ENCODE data around the gene ADARB2.
"Not testable (repeated sequence)": the region's sequence is repeated elsewhere in the genome, so short reads cannot be mapped to it uniquely, and the experiment has no call there.

The ADARB2 gene

DNA sequence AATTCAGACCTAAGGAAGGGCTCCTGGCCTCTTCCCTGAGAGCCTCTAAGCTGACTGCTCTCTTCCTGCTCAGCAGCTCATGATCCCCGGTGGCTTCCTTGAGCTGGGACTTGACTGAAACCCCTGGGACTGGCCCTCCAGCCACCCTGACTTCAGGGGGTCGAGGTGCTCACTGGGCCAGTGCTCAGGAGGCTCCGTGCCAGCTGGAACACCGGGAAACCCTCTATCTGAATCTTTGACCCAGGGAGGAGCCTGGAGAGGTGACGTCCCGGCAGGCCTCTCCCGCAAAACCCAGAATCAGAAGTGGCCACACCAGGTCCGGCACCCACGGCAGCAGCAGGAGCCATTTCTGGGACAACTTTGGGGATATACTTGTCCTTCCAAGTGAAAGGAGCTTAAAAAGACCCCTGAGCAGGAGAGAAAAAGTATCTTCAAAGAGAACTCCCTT is 570.5 kb downstream of the ADARB2 start:
- Histone ChIP-seq H3K36me3 (ENCODE audit: control insufficient read depth in 1 of 2, insufficient read depth in 2 of 2, low read length in 2 of 2) (no peaks in the 10 kb centered on the region), H3K27me3 (ENCODE audit: low read depth, low read length) (no peaks in the 10 kb centered on the region), H3K27ac (ENCODE audit: low read length) (no peak overlapping the region), H3K4me1 (ENCODE audit: control insufficient read depth in 1 of 2, insufficient read depth in 2 of 2, low read length in 2 of 2) (no peaks in the 10 kb centered on the region), H3K4me3 (ENCODE audit: low read depth in 1 of 2, low read length in 2 of 2) (no peak overlapping the region), H3K9me3 (ENCODE audit: control insufficient read depth in 1 of 2, low read length in 2 of 2) (no peaks in the 10 kb centered on the region)

DNA sequence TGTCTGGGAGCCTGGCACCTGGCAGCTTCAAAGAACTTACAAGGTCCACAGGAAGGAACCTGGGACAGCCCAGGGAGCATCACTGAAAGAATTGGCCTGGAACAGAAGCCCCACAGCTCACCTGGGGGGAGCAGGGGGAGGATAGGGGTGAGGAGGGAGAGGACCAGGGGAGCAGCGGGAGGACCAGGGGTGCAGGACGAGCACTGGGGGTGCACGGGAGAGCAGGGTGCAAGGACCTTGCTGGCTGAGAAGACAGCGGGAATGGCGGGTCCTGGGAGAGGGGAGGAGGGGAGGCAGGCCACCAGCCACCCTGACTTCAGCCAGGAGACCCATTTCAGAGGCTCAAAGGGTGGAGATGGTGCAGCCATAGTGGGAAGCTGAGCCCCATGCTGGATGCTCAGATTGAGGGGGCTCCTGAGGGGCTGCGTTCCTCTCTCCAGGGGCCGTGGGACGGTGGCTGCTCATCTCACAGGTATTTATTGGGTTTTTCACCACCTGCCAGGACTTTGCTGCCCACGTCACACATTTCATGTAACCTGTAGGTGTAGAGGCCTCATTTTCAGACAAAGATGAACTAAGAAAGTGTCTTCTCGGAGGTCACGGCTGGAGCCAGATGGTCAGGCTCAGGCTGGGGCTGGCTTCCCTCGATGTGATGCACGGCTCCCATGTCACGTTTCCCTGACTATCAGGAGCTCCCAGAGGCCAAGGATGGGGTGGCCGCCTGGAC is 571.1 kb downstream of the ADARB2 start:
- H3K9me3 ChIP-seq (ENCODE audit: control insufficient read depth in 1 of 2, low read length in 2 of 2) = no peaks in the 10 kb centered on the region
- H3K36me3 ChIP-seq (ENCODE audit: control insufficient read depth in 1 of 2, insufficient read depth in 2 of 2, low read length in 2 of 2) = no peaks in the 10 kb centered on the region
- no peaks in the 10 kb centered on the region for H3K27me3 ChIP-seq (ENCODE audit: low read depth, low read length)
- H3K4me3 ChIP-seq (ENCODE audit: low read depth in 1 of 2, low read length in 2 of 2) = no peak overlapping the region
- no peaks in the 10 kb centered on the region for H3K4me1 ChIP-seq (ENCODE audit: control insufficient read depth in 1 of 2, insufficient read depth in 2 of 2, low read length in 2 of 2)
- H3K27ac ChIP-seq (ENCODE audit: low read length) = no peak overlapping the region

DNA sequence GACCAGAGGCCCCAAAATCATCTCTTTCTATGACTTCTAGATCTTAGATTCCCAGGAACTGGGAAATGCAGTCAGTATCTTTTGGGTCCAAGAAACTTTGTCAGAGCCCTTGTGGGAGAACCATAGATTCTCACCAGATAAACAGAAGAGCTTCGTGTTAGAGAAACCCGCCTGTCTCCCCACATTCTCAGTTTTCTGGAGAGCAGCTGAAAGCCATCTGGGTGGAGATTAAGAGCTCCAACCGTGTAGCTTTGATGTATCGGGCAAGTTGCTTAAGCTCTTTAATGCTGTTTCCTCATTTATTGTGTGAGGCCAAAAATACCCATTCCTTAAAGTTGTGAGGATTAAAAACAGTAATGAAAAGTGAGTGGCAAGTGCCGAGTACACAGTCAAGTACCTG is 573.5 kb downstream of the ADARB2 start:
- Histone ChIP-seq H3K9me3 (ENCODE audit: control insufficient read depth in 1 of 2, low read length in 2 of 2) (no peaks in the 10 kb centered on the region), H3K4me3 (ENCODE audit: low read depth in 1 of 2, low read length in 2 of 2) (no peak overlapping the region), H3K4me1 (ENCODE audit: control insufficient read depth in 1 of 2, insufficient read depth in 2 of 2, low read length in 2 of 2) (no peaks in the 10 kb centered on the region), H3K27me3 (ENCODE audit: low read depth, low read length) (no peaks in the 10 kb centered on the region), H3K27ac (ENCODE audit: low read length) (no peak overlapping the region), H3K36me3 (ENCODE audit: control insufficient read depth in 1 of 2, insufficient read depth in 2 of 2, low read length in 2 of 2) (no peaks in the 10 kb centered on the region)

- Histone ChIP-seq H3K27ac (ENCODE audit: low read length) (no peak overlapping the region), H3K4me1 (ENCODE audit: control insufficient read depth in 1 of 2, insufficient read depth in 2 of 2, low read length in 2 of 2) (no peaks in the 10 kb centered on the region), H3K36me3 (ENCODE audit: control insufficient read depth in 1 of 2, insufficient read depth in 2 of 2, low read length in 2 of 2) (no peaks in the 10 kb centered on the region), H3K4me3 (ENCODE audit: low read depth in 1 of 2, low read length in 2 of 2) (no peak overlapping the region), H3K27me3 (ENCODE audit: low read depth, low read length) (no peaks in the 10 kb centered on the region), H3K9me3 (ENCODE audit: control insufficient read depth in 1 of 2, low read length in 2 of 2) (no peaks in the 10 kb centered on the region)
These were observed 574.1 kb downstream of the ADARB2 start for GRCh38 chr10:1163204-1163660.

DNA sequence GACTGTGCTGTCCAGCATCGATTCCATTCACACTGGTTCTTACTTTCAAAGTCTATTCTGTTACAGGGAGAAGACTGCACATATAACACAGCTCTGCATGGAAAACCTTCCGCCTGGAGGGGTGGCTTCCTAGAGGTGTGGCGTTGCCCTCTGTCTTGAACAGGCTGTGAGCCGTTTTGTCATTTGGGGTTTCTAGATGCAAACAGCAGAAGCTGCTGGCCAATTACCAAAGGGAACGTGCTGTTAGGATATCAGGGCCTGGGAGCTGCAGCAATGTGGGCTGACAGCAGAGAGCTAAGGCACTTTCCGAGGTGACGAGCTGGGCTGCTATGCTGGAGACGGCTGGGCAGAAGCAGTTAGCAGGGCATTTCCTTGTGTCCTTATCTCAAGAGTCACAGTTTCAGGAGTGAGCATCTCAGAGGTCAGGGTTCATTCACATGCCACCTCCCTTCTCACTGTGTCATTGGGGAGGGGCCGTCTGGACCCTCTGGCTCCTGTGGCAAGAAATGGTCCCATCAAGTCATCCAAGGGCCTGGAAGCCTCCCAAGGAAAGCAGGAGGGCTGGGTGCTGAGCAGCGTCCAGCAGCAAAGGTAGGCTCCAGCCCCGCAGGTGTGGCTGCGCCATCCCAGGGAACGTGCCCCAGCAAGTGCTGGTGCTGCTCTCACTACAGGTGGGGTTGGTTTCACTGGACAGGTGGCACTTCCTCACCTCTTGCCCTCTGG is 574.7 kb downstream of the ADARB2 start:
- Histone ChIP-seq H3K27ac (ENCODE audit: low read length) (no peak overlapping the region), H3K9me3 (ENCODE audit: control insufficient read depth in 1 of 2, low read length in 2 of 2) (no peaks in the 10 kb centered on the region), H3K4me3 (ENCODE audit: low read depth in 1 of 2, low read length in 2 of 2) (no peak overlapping the region), H3K4me1 (ENCODE audit: control insufficient read depth in 1 of 2, insufficient read depth in 2 of 2, low read length in 2 of 2) (no peaks in the 10 kb centered on the region), H3K36me3 (ENCODE audit: control insufficient read depth in 1 of 2, insufficient read depth in 2 of 2, low read length in 2 of 2) (no peaks in the 10 kb centered on the region), H3K27me3 (ENCODE audit: low read depth, low read length) (no peaks in the 10 kb centered on the region)

DNA sequence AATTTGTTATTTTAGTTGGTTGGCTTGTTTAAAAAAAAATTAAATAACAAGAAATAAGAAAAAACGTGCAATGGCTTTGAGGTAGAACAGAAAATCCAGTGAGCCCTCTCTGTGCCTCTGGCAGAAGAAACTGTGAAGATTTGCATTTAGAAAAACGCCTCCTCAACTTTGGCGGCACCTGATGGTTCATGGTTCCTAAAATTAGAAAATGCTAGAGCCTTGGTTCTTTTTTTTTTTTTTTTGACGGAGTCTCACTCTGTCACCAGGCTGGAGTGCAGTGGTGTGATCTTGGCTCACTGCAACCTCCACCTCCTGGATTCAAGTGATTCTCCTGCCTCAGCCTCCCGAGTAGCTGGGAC is 576.0 kb downstream of the ADARB2 start:
- not testable (repeated sequence) for H3K4me1 ChIP-seq (ENCODE audit: control insufficient read depth in 1 of 2, insufficient read depth in 2 of 2, low read length in 2 of 2); H3K9me3 ChIP-seq (ENCODE audit: control insufficient read depth in 1 of 2, low read length in 2 of 2); H3K4me3 ChIP-seq (ENCODE audit: low read depth in 1 of 2, low read length in 2 of 2); H3K27me3 ChIP-seq (ENCODE audit: low read depth, low read length); H3K27ac ChIP-seq (ENCODE audit: low read length); H3K36me3 ChIP-seq (ENCODE audit: control insufficient read depth in 1 of 2, insufficient read depth in 2 of 2, low read length in 2 of 2)

- Histone ChIP-seq H3K4me1 (ENCODE audit: control insufficient read depth in 1 of 2, insufficient read depth in 2 of 2, low read length in 2 of 2) (no peaks in the 10 kb centered on the region), H3K27me3 (ENCODE audit: low read depth, low read length) (no peaks in the 10 kb centered on the region), H3K27ac (ENCODE audit: low read length) (no peak overlapping the region), H3K36me3 (ENCODE audit: control insufficient read depth in 1 of 2, insufficient read depth in 2 of 2, low read length in 2 of 2) (no peaks in the 10 kb centered on the region), H3K9me3 (ENCODE audit: control insufficient read depth in 1 of 2, low read length in 2 of 2) (no peaks in the 10 kb centered on the region), H3K4me3 (ENCODE audit: low read depth in 1 of 2, low read length in 2 of 2) (no peak overlapping the region)
These were observed 576.6 kb downstream of the ADARB2 start for GRCh38 chr10:1160561-1161314.

DNA sequence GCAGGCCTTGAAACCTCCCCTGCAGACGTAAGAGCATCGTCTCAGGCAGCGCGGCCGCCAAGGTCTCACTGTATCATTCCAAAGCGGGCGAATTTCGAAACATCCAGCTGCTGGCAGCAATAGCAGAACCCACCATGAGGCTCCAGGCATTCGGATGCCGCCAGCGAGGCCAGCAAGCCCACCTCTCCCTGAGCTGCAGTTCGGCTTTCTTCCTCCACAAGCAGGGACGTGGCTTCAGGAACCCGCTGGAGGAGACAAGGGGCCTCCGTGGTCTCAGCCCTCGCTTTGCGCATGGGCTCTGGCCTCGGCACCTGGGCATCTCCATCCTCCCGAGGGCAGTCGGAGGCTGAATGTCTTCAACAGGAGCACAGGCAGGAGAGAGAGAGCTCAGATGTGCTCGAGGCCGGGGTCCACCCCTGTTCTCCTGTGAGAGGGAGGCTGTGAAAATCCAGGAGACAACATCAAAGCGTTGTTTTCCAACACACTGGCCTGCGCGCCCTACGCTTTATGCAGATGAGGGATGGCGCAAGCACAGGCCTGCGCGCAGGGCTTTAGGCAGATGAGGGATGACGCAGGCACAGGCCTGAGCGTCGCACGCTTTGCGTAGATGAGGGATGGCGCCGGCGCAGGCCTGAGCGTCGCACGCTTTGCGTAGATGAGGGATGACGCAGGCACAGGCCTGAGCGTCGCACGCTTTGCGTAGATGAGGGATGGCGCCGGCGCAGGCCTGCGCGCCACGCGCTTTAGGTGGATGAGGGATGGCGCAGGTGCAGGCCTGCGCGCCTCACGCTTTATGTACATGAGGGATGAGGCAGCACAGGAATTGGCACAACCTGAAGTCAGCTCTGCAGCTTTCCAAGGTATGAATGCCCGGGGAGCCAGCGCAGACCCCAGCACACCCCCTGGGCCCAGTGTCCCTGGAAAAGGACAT is 577.9 kb downstream of the ADARB2 start:
- no peak overlapping the region for H3K27ac ChIP-seq (ENCODE audit: low read length)
- H3K4me1 ChIP-seq (ENCODE audit: control insufficient read depth in 1 of 2, insufficient read depth in 2 of 2, low read length in 2 of 2) = no peaks in the 10 kb centered on the region
- no peaks in the 10 kb centered on the region for H3K9me3 ChIP-seq (ENCODE audit: control insufficient read depth in 1 of 2, low read length in 2 of 2)
- no peaks in the 10 kb centered on the region for H3K27me3 ChIP-seq (ENCODE audit: low read depth, low read length)
- no peaks in the 10 kb centered on the region for H3K36me3 ChIP-seq (ENCODE audit: control insufficient read depth in 1 of 2, insufficient read depth in 2 of 2, low read length in 2 of 2)
- no peak overlapping the region for H3K4me3 ChIP-seq (ENCODE audit: low read depth in 1 of 2, low read length in 2 of 2)

DNA sequence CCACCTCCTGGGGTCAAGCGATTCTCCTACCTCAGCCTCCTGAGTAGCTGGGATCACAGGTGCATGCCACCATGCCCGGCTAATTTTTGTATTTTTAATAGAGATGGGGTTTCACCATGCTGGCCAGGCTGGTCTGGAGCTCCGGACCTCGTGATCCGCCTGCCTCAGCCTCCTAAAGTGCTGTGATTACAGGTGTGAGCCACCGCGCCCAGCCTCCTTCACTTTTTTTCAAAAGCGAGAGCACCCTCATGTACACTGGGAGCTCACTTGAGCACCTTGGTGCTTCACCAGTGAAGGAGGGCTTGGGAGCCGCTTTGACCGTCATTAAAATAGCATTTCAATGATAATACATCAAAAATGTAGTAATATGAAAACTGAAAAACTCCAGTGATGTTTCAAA is 578.8 kb downstream of the ADARB2 start:
- H3K4me3 ChIP-seq (ENCODE audit: low read depth in 1 of 2, low read length in 2 of 2); H3K9me3 ChIP-seq (ENCODE audit: control insufficient read depth in 1 of 2, low read length in 2 of 2); H3K4me1 ChIP-seq (ENCODE audit: control insufficient read depth in 1 of 2, insufficient read depth in 2 of 2, low read length in 2 of 2); H3K27ac ChIP-seq (ENCODE audit: low read length); H3K36me3 ChIP-seq (ENCODE audit: control insufficient read depth in 1 of 2, insufficient read depth in 2 of 2, low read length in 2 of 2); H3K27me3 ChIP-seq (ENCODE audit: low read depth, low read length): not testable (repeated sequence)

- no peak overlapping the region for H3K27ac ChIP-seq (ENCODE audit: low read length)
- no peaks in the 10 kb centered on the region for H3K4me1 ChIP-seq (ENCODE audit: control insufficient read depth in 1 of 2, insufficient read depth in 2 of 2, low read length in 2 of 2)
- H3K9me3 ChIP-seq (ENCODE audit: control insufficient read depth in 1 of 2, low read length in 2 of 2) = no peaks in the 10 kb centered on the region
- H3K27me3 ChIP-seq (ENCODE audit: low read depth, low read length) = no peaks in the 10 kb centered on the region
- no peak overlapping the region for H3K4me3 ChIP-seq (ENCODE audit: low read depth in 1 of 2, low read length in 2 of 2)
- H3K36me3 ChIP-seq (ENCODE audit: control insufficient read depth in 1 of 2, insufficient read depth in 2 of 2, low read length in 2 of 2) = no peaks in the 10 kb centered on the region
These were observed 579.3 kb downstream of the ADARB2 start for GRCh38 chr10:1158066-1158465.

- Histone ChIP-seq H3K4me3 (ENCODE audit: low read depth in 1 of 2, low read length in 2 of 2) (no peak overlapping the region), H3K9me3 (ENCODE audit: control insufficient read depth in 1 of 2, low read length in 2 of 2) (no peaks in the 10 kb centered on the region), H3K4me1 (ENCODE audit: control insufficient read depth in 1 of 2, insufficient read depth in 2 of 2, low read length in 2 of 2) (no peaks in the 10 kb centered on the region), H3K27ac (ENCODE audit: low read length) (no peak overlapping the region), H3K36me3 (ENCODE audit: control insufficient read depth in 1 of 2, insufficient read depth in 2 of 2, low read length in 2 of 2) (no peaks in the 10 kb centered on the region), H3K27me3 (ENCODE audit: low read depth, low read length) (no peaks in the 10 kb centered on the region)
These were observed 579.8 kb downstream of the ADARB2 start for GRCh38 chr10:1157615-1157933.

Measured in muscle layer of duodenum (tissue), 2 donors.